ENCODE measurements around the gene MYO1D. TPM values are rescaled to one million over a fixed set of nuclear protein-coding genes. Genes with fewer than 3 reads are reported as not detected.

MYO1D gene
- total RNA-seq, 2 experiments from 2014 or later: 0.09 to 0.89 TPM

DNA sequence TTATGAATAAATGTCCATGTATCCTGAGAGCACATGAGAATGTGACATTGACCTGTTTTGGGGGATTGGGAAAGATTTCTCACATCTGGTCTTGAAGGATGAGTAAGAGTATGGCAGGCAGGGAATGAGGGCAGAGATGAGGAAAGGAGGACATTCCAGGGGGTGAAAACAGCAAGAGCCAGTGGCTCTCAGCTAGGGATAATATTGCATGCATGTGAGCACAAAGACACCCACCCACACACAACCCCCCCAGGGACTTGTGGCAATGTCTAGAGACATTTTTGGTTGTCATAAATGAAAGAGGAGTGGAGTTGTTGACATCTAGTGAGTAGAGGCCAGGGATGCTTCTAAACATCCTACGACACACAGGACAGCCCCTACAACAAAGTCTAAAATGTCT is 6.0 kb downstream of the MYO1D start:
- Histone ChIP-seq H3K79me2 (ENCODE audit: insufficient read depth, low read depth, low read length) (no peaks in the 10 kb centered on the region), H4K20me1 (ENCODE audit: insufficient read depth, low read length) (no peaks in the 10 kb centered on the region), H3K27ac (ENCODE audit: low read depth, low read length, poor library complexity, severe bottlenecking) (no peak overlapping the region), H3K4me3 (ENCODE audit: low read depth, low read length, poor library complexity, severe bottlenecking) (no peak overlapping the region), H3K9me2 (ENCODE audit: insufficient read depth, low read length) (no peaks in the 10 kb centered on the region), H3K4me1 (ENCODE audit: insufficient read depth, low read length, poor library complexity, severe bottlenecking) (no peaks in the 10 kb centered on the region), H3K9me3 (ENCODE audit: low read length) (no peaks in the 10 kb centered on the region), H3K36me3 (ENCODE audit: insufficient read depth, low read length) (no peaks in the 10 kb centered on the region), H2AFZ (ENCODE audit: low read length) (no peak overlapping the region), H3K4me2 (ENCODE audit: low read length) (no peak overlapping the region)
- TF ChIP-seq, protein P1, sequence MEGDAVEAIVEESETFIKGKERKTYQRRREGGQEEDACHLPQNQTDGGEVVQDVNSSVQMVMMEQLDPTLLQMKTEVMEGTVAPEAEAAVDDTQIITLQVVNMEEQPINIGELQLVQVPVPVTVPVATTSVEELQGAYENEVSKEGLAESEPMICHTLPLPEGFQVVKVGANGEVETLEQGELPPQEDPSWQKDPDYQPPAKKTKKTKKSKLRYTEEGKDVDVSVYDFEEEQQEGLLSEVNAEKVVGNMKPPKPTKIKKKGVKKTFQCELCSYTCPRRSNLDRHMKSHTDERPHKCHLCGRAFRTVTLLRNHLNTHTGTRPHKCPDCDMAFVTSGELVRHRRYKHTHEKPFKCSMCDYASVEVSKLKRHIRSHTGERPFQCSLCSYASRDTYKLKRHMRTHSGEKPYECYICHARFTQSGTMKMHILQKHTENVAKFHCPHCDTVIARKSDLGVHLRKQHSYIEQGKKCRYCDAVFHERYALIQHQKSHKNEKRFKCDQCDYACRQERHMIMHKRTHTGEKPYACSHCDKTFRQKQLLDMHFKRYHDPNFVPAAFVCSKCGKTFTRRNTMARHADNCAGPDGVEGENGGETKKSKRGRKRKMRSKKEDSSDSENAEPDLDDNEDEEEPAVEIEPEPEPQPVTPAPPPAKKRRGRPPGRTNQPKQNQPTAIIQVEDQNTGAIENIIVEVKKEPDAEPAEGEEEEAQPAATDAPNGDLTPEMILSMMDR (conservative IDR thresholded peaks at IDR 0.05; ENCODE audit: low read length): no peak
- no peak for TF ChIP-seq EZH2phosphoT487 (IDR thresholded peaks at IDR 0.05; ENCODE audit: borderline replicate concordance, low read depth, low read length)
- no peak for DNase-seq (ENCODE audit: low spot score)
- intact Hi-C loops (cut with micrococcal nuclease; ENCODE audit: unreplicated experiment): no loop called here
- CTCF ChIA-PET (ENCODE audit: unreplicated experiment): no interaction called here
- BruUV-seq (replicated peaks): no TSS peak
- POLR2A ChIA-PET: no interaction called here

DNA sequence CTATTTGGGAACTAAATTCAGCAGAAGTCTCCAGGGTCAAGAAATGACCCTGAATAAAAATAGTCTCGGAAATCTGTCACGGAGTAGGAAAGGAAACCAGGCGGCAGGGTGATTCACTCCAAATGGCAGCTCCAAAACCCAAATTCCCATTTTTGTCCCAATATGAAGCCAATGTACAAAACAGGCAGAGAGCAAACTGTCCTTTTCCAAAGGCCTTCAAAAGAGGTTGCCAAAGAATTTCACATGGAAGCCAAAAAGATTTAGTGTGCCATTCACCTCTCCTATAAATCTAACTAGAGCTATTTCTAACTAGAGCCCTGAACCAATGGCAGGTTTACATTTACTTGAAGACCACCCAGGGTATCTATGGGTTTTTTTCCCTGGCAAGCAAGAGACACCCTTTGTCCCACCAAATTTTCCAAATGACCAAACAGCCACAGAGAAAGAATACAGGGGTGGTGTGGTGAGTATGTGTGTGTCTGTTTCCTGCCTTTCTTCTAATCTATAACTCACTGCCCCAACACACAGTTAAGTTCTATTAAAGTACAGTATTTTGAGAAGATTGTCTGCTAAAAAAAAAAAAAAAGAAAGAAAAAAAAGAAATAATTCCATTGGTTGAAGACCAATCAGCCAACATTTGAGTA is 6.8 kb downstream of the MYO1D start:
- Histone ChIP-seq H3K27ac (ENCODE audit: low read depth, low read length, poor library complexity, severe bottlenecking) (no peak overlapping the region), H3K4me1 (ENCODE audit: insufficient read depth, low read length, poor library complexity, severe bottlenecking) (no peaks in the 10 kb centered on the region), H3K4me2 (ENCODE audit: low read length) (no peak overlapping the region), H3K4me3 (ENCODE audit: low read depth, low read length, poor library complexity, severe bottlenecking) (no peak overlapping the region), H2AFZ (ENCODE audit: low read length) (no peak overlapping the region), H3K9me2 (ENCODE audit: insufficient read depth, low read length) (no peaks in the 10 kb centered on the region), H3K9me3 (ENCODE audit: low read length) (no peaks in the 10 kb centered on the region), H3K79me2 (ENCODE audit: insufficient read depth, low read depth, low read length) (no peaks in the 10 kb centered on the region), H3K36me3 (ENCODE audit: insufficient read depth, low read length) (no peaks in the 10 kb centered on the region), H4K20me1 (ENCODE audit: insufficient read depth, low read length) (no peaks in the 10 kb centered on the region)
- intact Hi-C loops (cut with micrococcal nuclease; ENCODE audit: unreplicated experiment): no loop called here
- ChIA-PET CTCF (ENCODE audit: unreplicated experiment) (no interaction called here), POLR2A (no interaction called here)
- no peak for TF ChIP-seq EZH2phosphoT487 (IDR thresholded peaks at IDR 0.05; ENCODE audit: borderline replicate concordance, low read depth, low read length)
- TF ChIP-seq, protein P1 (conservative IDR thresholded peaks at IDR 0.05; ENCODE audit: low read length): no peak
- BruUV-seq (replicated peaks): no TSS peak
- no peak for DNase-seq (ENCODE audit: low spot score)

GRCh38 chr17:32869345-32870026 is 7.4 kb downstream of the MYO1D start:
- intact Hi-C loops (cut with micrococcal nuclease; ENCODE audit: unreplicated experiment): no loop called here
- TF ChIP-seq EZH2phosphoT487 (IDR thresholded peaks at IDR 0.05; ENCODE audit: borderline replicate concordance, low read depth, low read length): no peak
- TF ChIP-seq, protein P1 (conservative IDR thresholded peaks at IDR 0.05; ENCODE audit: low read length): no peak
- ChIA-PET CTCF (ENCODE audit: unreplicated experiment) (no interaction called here), POLR2A (no interaction called here)
- Histone ChIP-seq H3K4me1 (ENCODE audit: insufficient read depth, low read length, poor library complexity, severe bottlenecking) (no peaks in the 10 kb centered on the region), H3K27ac (ENCODE audit: low read depth, low read length, poor library complexity, severe bottlenecking) (no peak overlapping the region), H3K4me3 (ENCODE audit: low read depth, low read length, poor library complexity, severe bottlenecking) (no peak overlapping the region), H3K36me3 (ENCODE audit: insufficient read depth, low read length) (no peaks in the 10 kb centered on the region), H3K79me2 (ENCODE audit: insufficient read depth, low read depth, low read length) (no peaks in the 10 kb centered on the region), H3K9me2 (ENCODE audit: insufficient read depth, low read length) (no peaks in the 10 kb centered on the region), H2AFZ (ENCODE audit: low read length) (no peak overlapping the region), H3K4me2 (ENCODE audit: low read length) (no peak overlapping the region), H3K9me3 (ENCODE audit: low read length) (no peaks in the 10 kb centered on the region), H4K20me1 (ENCODE audit: insufficient read depth, low read length) (no peaks in the 10 kb centered on the region)
- no TSS peak for BruUV-seq (replicated peaks)
- DNase-seq (ENCODE audit: low spot score): no peak
